Body of pancreas (tissue), 4 donors: ENCODE results near the gene SRR. TPM values are rescaled to one million over a fixed set of nuclear protein-coding genes. Genes with fewer than 3 reads are reported as not detected.

ENCODE experiments used
- ATAC-seq: fragments of 150-250 bp; one replicate; pipeline ENCODE4 v1.9.1; 2016
- DNase-seq, 4 donors: peaks; one replicate each; pipeline ENCODE4 v3.0.0-alpha.2; 2019
- H3K27ac ChIP-seq, 4 donors: fragments of 200-600 bp; sonication (generic); 1 replicate in 3 of 4; 2 replicates in 1 of 4; pipeline versions ENCODE4 v1.5.1 to v1.6.1; 2016 to 2019; ENCODE audit warnings: mild to moderate bottlenecking in 1 of 4, mixed read lengths in 1 of 4, moderate library complexity in 1 of 4
- H3K27me3 ChIP-seq, 2 donors: fragments of 200-600 bp; sonication (generic); one replicate each; pipeline ENCODE4 v1.6.0; 2016; ENCODE audit warnings: mild to moderate bottlenecking in 1 of 2
- H3K36me3 ChIP-seq, 2 donors: fragments of 200-600 bp; sonication (generic); replicated peaks in 1 of 2; 2 replicates each; pipeline ENCODE4 v1.5.1; 2016; ENCODE audit warnings: low read depth in 2 of 2; ENCODE audit not compliant: insufficient read depth in 1 of 2
- H3K4me1 ChIP-seq: fragments of 200-600 bp; sonication (generic); one replicate; pipeline ENCODE4 v1.6.0; 2016
- H3K4me3 ChIP-seq, 2 donors: fragments of 200-600 bp; sonication (generic); 1 replicate in 1 of 2; 2 replicates in 1 of 2; pipeline ENCODE4 v1.5.1; 2016 to 2019
- H3K9me3 ChIP-seq, 3 donors: fragments of 200-600 bp; sonication (generic); 1 replicate in 2 of 3; 2 replicates in 1 of 3; pipeline ENCODE4 v1.5.1; 2016
- CTCF ChIP-seq, 7 experiments: fragments of 450-650 bp in 4 of 7; fragments of 200-600 bp in 3 of 7; sonication (generic) in 3 of 7; IDR thresholded peaks; one replicate each; pipeline ENCODE4 v1.5.1; 2016 to 2019; ENCODE audit warnings: antibody characterized with exemption in 7 of 7
- POLR2A ChIP-seq, 3 donors: fragments of 450-650 bp; IDR thresholded peaks; one replicate each; pipeline ENCODE4 v1.6.1; 2016; ENCODE audit warnings: antibody characterized with exemption in 3 of 3, mild to moderate bottlenecking in 2 of 3
- WGBS, 2 donors: methylation state at CpG; one replicate each; pipeline ENCODE4 v1.1.5; 2017; 5-methylcytosine and 5-hydroxymethylcytosine counted together
- intact Hi-C: fragments of 100-400 bp; cut with DNase I; formaldehyde crosslinking; loops from one replicate; pipeline ENCODE4 v1.15.1; 2023
- total RNA-seq, 2 donors: library from RNA; depleted of rRNA; stranded (reverse); fragments of >200 nt; gene quantifications; one replicate each; pipeline ENCODE4 v1.1.0, GENCODE V29; 2016

SRR gene
- total RNA-seq, 2 donors from 2014 or later, result 4.6 to 9.3 TPM

GRCh38 chr17:2369551-2370210 lies 65.9 kb downstream of the SRR start:
- Histone ChIP-seq H3K4me3 (no peak overlapping the region), H3K4me1 (no peaks in the 10 kb centered on the region), H3K36me3 (no peaks in the 10 kb centered on the region), H3K27me3 (no peaks in the 10 kb centered on the region), H3K27ac (no peak overlapping the region), H3K9me3 (no peaks in the 10 kb centered on the region)
- TF ChIP-seq CTCF (IDR thresholded peaks at IDR 0.05), result no peak
- TF ChIP-seq POLR2A (IDR thresholded peaks at IDR 0.05), result no peak
- intact Hi-C loops, result no loop called here
- ATAC-seq (no peak), DNase-seq (no peak)
- 81 to 89% methylated on average over 11 to 18 of the region's 20 CpGs for WGBS, 2 donors

DNA sequence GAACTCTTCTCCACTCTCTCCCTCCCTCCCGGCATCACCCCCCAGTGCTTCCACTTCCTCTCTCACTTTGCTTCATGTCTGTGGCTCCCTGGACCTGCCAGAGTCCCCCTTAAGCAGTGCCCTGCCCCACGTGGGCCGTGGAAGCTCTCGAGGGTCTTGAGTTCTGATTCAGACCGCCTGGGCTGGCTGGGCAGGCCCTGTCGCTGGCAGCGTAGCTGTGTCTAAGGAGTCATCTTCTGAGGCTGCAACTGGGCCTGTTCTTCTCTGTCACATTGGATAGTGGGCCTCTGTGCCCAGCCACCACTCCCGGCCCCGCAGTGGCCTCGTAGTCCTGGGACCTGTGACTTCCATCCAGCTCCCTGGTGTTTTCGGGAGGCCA lies 66.5 kb downstream of the SRR start:
- WGBS, 2 donors, result 73 to 87% methylated on average over 5 to 11 of the region's 11 CpGs
- H3K27ac ChIP-seq, result no peak overlapping the region
- H3K9me3 ChIP-seq, result no peaks in the 10 kb centered on the region
- no peak for TF ChIP-seq POLR2A (IDR thresholded peaks at IDR 0.05)
- TF ChIP-seq CTCF (IDR thresholded peaks at IDR 0.05), result no peak
- H3K4me1 ChIP-seq, result no peaks in the 10 kb centered on the region
- intact Hi-C loops, result no loop called here
- H3K4me3 ChIP-seq, result no peak overlapping the region
- no peak for DNase-seq
- no peaks in the 10 kb centered on the region for H3K27me3 ChIP-seq
- H3K36me3 ChIP-seq, result no peaks in the 10 kb centered on the region
- no peak for ATAC-seq

GRCh38 chr17:2371183-2372130 lies 67.7 kb downstream of the SRR start:
- Histone ChIP-seq H3K27me3 (no peaks in the 10 kb centered on the region), H3K4me3 (no peak overlapping the region), H3K36me3 (no peaks in the 10 kb centered on the region), H3K9me3 (no peaks in the 10 kb centered on the region), H3K4me1 (no peaks in the 10 kb centered on the region), H3K27ac (no peak overlapping the region)
- no peak for ATAC-seq
- intact Hi-C loops, result no loop called here
- TF ChIP-seq POLR2A (IDR thresholded peaks at IDR 0.05) (no peak), CTCF (IDR thresholded peaks at IDR 0.05) (no peak)
- 92 to 96% methylated on average over 28 to 30 of the region's 30 CpGs for WGBS, 2 donors
- DNase-seq, result no peak

GRCh38 chr17:2372180-2372579 lies 68.4 kb downstream of the SRR start:
- intact Hi-C loops, result no loop called here
- 90% methylated on average over 6 to 20 of the region's 26 CpGs for WGBS, 2 donors
- no peak for TF ChIP-seq POLR2A (IDR thresholded peaks at IDR 0.05)
- no peak for TF ChIP-seq CTCF (IDR thresholded peaks at IDR 0.05)
- Histone ChIP-seq H3K36me3 (no peaks in the 10 kb centered on the region), H3K4me3 (no peak overlapping the region), H3K27ac (no peak overlapping the region), H3K4me1 (no peaks in the 10 kb centered on the region), H3K27me3 (no peaks in the 10 kb centered on the region), H3K9me3 (no peaks in the 10 kb centered on the region)
- ATAC-seq (no peak), DNase-seq (no peak)
